DMS53 (cell line): Measurements from ENCODE around the gene EIF2B5.
"Not testable (repeated sequence)": the region's sequence is repeated elsewhere in the genome, so short reads cannot be mapped to it uniquely, and the experiment has no call there.

Experiments used
- DNase-seq: peaks from one replicate; lab custom pipeline; 2025; lab: John Stamatoyannopoulos, UW

EIF2B5 gene

DNA sequence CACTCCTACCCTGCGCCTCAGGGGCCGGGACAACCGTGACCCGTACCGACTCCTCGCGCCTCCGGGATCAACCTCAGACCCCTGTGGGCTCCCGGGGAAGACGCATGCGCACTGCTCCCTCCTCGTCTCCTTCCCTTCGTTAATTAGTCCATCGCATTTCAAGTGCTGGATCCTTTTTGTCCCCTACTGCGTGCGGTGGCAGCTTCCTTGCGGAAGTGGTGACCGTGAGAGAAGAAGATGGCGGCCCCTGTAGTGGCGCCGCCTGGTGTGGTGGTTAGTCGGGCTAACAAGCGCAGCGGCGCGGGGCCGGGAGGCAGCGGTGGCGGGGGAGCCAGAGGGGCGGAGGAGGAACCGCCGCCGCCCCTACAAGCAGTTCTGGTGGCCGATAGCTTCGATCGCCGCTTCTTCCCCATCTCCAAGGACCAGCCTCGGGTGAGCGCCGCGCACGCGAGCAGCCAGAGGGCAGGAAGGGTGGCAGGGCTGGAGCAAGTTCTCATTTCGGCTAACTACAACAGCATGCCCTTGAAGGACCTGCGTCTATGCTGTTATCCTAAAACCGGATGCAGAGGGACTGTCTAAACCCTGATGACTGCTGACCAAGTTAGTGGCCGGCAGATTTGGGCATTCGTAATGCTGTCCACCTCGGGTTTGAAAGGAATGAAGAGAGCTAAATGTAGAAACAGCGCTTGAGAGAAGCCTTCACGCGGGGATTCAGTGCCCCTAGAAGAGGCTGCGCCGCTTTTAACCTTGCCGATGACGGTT lies at the start of gene EIF2B5:
Gene EIF2B5, plus strand, starts transcription at position 210 of the 762 bp plus-strand sequence. Its CDS starts 28 bp downstream, at position 238.
- DNase-seq: peak; percentile 93

DNA sequence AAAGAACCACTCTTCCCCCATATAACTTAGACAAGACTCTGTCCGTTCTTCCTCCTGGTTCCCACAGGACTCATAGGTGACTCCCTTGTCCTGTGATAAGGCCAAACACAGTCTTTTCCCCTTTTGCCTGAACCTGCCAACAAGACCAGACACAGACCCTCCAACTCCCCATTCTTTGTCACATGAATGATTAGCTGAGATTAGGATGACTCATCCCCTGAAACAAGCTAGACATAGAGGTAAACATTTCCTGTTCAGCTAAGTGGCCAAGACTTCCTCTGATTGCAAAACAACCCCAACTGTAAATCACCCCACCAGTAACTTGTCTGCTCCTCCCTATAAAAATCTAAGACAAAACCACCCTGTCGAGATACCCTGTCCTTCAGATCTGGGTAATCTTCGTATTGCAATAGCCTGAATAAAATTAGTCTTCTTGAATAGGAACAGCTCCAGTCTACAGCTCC lies 49.7 kb upstream of the EIF2B5 start:
- DNase-seq: peak; percentile 40

DNA sequence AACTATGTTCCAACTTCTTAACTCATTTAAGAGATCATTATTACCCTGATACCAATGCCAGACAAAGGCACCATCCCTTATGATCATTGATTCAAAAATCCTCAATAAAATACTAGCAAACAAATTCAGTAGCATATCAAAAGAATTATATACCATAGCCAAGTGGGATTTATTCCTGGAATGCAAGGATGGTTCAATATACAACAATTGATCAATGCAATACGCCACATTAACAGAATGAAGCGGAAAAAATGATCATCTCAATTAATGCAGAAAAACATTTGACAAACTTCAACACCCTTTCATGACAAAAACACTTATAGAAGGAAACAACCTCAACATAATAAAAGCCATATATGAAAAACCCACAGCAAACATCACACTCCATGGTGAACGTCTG lies 43.0 kb upstream of the EIF2B5 start:
- peak; percentile 5 for DNase-seq

DNA sequence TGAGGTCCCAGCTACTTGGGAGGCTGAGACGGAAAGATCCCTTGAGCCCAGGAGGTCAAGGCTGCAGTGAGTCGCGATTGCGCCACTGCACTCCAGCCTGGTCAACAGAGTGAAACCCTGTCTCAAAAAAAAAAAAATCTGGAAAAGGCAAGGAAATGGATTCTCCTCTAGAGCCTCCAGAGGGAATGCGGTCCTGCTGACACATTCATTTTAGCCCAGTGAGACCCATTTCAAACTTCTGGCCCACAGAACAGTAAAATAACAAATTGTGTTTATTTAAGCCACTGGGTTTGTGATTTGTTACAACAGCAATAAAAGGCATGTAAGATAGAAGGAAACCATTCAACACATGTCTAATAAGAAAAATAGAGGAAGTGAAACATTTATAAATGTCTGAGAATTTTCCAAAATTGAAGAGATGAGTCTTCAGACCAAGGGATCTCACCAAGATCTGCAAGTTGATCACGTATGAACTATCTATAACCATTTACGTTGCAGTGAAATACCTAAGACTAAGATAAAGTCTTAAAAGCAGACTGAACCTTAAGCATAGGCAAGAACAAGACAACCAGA lies 38.3 kb upstream of the EIF2B5 start, which contains the start of gene HTR3E:
Gene HTR3E, plus strand, starts transcription at position 254 of the 573 bp plus-strand sequence. CDS start 466 bp downstream, outside the sequence.
- DNase-seq: no peak

- DNase-seq: no peak
Observed at GRCh38 chr3:184097556-184097955, 37.6 kb upstream of the EIF2B5 start.

DNA sequence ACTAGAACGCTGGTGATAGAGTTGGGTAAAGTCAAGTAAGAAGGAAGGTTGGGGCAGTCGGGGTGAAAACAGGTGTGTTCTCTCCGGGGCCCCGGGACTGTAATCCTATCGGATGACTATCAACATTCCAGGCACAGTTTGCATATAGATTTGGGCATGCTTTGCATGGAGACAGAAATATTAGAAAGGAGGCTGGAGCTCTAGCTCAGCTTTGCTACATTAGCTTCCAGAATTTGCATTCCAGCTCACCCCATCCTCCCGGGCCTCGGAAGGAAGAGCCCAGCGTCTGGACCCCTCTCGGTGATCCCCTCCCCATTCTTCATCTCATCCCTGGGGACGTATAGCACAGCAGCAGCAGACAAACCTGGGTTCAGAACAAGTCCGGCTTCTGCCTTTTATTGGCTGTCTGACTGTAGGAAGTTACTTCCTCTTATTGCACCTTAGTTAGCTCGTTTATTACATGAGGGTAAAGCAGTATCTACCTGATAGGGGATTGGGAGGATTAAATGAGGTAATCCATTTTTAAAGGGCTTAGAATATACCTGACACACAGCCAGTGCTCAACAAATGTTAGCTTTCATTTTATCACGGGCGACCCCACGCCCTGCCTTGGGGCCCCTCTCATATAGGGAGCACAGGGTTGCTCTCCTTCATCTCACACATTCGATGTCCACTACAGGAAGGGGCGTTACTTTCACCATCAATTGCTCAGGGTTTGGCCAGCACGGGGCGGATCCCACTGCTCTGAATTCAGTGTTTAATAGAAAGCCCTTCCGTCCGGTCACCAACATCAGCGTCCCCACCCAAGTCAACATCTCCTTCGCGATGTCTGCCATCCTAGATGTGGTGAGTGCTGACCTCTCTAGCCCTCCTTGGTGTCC lies 35.1 kb upstream of the EIF2B5 start:
- no peak for DNase-seq

GRCh38 chr3:184110316-184110725 lies 24.8 kb upstream of the EIF2B5 start:
- no peak for DNase-seq

GRCh38 chr3:184116017-184116416 lies 19.1 kb upstream of the EIF2B5 start:
- DNase-seq: no peak

- peak; percentile 23 for DNase-seq
Observed at GRCh38 chr3:184117636-184118035, 17.5 kb upstream of the EIF2B5 start.

DNA sequence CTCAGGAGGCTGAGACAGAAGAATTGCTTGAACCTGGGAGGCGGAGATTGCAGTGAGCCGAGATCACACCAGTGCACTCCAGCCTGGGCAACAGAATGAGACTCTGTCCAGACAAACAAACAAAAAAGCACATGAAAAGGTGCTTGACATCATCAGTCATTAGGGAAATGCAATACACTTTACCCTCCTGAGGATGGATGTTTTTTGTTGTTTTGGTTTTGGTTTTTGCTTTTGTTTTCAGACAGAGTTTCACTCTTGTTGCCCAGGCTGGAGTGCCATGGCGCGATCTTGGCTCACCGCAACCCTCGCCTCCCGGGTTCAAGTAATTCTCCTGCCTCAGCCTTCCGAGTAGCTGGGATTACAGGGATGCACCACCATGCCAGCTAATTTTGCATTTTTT lies 14.1 kb upstream of the EIF2B5 start:
- DNase-seq: not testable (repeated sequence)

DNA sequence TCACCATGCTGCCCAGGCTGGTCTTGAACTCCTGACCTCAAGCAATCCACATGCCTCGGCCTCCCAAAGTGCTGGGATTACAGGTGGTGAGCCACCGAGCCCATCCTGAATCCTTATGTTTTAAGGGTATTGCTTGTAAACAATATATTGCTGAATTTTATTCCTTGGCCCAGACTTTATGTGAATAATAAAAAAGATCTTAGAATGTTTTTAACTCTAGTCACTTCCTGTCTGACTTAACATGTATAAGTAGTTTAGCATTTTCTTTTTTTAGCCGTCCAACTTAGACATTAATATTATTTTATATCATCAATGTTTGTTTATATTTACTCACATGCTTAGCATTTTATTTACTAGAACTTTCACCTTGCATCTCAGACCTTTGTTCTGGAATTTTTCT lies 9.2 kb upstream of the EIF2B5 start:
- no peak for DNase-seq

DNA sequence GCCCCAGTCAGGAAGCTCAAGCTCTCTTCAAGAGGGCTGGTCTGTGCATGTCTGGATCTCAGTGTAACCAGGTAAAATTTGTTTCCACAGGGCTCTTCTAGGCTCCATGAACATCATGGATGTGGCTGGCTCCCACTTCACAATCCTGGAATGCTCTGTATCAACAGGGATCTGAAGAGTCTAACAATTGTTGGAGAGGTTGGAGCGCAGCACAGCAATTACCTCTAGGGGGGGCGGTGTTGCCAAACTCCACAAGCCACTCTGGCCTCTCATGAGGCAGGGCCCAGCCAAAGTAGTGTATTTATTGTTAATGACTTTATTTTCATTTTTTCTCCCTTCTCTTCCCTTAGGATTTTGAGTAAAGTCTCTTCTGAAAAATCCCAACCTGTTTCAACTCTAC lies 6.1 kb upstream of the EIF2B5 start:
- peak; percentile 54 for DNase-seq

DNA sequence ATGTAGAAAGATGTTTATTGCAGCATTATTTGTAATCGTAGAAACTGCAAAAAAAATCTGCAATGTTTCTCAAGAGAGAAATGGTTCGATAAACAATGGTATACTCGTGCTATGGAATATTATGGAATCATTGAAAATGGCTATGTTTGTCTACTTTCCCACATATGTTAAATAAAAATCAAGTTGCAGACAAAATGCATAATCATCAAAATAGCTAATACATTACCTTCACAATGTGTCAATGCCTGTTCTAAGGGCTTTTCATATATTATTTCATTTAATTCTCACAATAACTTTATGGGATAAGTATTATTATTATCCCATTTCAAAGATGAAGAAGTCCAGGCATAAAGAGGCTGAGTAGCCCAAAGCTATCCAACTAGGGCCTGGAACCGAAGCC lies 2.2 kb upstream of the EIF2B5 start:
- DNase-seq: no peak

DNA sequence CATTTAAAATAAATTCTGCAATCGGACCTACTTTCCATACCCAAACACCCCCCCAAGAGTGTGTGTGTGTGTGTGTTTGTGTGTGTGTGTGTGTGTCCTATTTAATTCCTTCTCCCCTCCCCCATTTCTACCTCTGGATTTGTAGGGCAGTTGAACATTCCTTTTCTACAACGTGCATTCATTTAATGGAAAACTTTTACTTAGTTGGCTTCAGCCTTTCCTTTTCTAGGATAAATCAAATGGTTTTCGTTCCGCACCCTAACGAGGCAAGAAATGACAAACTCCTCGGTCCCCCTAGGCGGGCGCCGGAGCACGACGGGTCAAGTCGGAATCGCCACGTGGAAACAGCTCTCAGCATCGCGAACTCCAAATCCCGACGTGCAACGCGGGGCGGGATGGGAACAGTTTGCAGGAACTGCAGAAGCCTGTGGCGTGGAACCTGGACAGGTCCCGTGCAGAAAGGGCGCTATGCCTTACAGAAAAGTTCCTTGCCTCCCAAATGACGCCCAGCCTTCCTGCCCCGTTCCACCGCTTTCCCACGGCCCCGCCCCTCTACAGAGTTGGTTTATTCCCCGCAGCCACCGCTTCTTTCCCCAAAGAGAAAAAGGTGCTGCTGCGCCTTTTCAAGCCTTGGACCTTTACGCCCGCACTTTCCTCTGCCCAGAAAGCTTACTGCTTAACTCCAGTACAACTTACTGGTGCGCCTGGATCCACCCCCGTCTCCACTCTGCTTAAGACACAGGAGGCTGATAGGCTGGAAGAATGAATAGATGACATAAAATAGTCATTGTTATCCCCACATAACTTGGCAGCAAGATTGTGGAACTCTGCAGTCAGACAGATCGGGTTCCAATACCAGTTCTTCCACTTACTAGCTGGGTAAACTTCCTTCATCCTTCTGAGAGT lies 1.1 kb upstream of the EIF2B5 start:
- peak; percentile 89 for DNase-seq

- no peak for DNase-seq
Observed at GRCh38 chr3:184134746-184135148, 411 bp upstream of the EIF2B5 start.

DNA sequence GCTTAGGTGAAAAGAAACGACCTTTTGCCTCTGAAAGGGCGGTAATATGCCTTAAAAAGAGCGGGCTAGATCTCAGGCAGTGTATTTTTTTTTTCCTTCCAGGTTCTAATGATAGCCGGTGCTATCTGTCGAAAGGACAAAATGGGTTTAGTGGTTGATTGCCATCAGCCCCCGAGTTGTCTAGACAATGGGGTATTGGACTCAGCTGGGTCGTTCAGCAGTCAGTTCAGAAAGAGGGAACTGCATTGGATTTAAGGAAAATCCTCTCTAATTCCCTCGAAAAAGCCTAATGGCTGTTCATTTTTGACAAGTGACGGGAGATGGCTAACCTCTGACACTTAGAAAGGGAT lies 728 bp downstream of the EIF2B5 start:
- no peak for DNase-seq

- no peak for DNase-seq
Observed at GRCh38 chr3:184140436-184140835, 5.3 kb downstream of the EIF2B5 start.

DNA sequence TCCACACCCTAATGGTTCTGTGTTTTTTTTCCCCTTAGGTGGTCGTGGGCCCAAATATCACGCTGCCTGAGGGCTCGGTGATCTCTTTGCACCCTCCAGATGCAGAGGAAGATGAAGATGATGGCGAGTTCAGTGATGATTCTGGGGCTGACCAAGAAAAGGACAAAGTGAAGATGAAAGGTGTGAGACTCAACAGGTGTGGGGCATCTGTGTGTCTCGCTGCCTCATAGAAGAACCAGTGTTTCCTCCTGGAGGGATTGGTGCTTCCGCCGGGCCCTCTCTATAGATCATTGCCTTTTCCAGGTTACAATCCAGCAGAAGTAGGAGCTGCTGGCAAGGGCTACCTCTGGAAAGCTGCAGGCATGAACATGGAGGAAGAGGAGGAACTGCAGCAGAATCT lies 7.0 kb downstream of the EIF2B5 start:
- no peak for DNase-seq

DNA sequence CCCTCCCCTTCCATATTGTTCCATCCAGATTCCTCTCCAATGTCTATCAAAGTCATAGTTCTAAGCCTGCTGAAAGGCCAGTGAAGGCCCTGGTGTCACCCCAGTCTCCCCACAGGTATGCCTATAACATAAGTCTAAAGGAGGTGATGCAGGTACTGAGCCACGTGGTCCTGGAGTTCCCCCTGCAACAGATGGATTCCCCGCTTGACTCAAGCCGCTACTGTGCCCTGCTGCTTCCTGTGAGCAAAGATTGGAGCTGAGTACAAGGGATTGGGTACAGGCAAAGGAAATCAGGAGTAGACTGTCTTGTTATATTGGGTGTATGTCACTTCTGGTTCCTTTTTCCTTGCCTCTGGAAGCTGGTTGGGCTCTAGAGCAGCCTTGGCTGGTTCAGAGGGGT lies 8.2 kb downstream of the EIF2B5 start:
- no peak for DNase-seq

DNA sequence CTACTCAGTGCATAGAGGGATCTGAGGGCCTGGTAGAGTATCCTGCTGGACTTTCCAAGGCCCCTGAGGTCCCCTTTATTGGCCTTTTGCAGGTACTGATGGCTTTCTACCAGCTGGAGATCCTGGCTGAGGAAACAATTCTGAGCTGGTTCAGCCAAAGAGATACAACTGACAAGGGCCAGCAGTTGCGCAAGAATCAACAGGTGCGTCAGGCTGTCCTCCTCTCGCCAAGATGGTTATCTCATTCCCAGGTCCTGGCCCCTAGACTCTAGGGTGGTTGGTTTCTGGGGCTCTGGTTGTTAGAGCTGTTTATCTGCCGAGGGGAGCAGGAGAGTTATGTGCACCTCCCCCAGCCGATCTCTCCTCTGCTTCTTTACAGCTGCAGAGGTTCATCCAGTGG lies 9.3 kb downstream of the EIF2B5 start:
- DNase-seq: no peak

DNA sequence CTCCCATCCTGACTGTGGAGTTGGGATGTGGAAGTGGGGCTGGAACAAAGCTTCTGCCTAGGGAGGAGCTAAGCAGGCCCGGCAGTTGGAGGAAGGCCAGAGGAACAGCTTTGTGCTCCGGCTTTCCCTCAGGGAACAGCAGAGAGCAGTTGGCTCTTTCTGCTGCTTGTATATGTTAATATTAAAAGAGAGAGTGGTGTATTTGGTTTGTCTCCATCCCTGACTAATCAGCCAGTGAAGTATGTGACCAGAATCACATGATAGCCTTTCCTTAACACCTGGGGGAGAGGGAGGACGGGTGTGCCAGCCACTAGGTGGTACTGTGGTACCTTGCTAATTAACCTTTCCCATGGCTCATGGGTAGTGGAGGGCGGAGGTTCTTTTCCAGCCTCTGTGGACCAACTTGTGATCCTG lies 10.0 kb downstream of the EIF2B5 start:
- DNase-seq: peak; percentile 80
